ENCODE measurements around the gene TELO2.

The TELO2 gene

DNA sequence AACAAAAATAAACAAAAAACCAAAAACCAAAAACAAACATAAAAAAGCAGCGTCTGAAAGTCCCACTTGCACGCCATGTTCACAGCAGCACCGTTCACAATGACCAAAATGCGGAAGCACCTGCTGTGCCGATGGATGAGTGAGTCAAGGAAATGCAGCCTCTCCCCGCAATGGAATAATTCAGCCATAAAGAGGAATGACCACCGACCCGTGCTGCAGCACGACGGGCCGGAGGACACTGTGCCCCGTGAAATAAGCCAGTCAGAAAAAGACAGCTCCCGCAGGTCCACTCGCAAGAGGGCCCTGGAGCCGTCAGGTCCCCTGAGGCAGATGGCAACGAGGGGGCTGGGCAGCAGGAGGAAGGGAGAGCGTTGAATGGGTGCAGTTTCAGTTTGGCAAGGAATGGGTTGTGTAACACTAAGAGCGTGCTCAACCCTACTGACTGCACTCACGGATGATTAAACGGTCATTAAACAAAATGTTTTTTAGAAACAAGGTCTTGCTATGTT lies 23.4 kb upstream of the TELO2 start:
- no peak overlapping the region for H3K27ac ChIP-seq
- no peak overlapping the region for H3K4me3 ChIP-seq
- H3K9me3 ChIP-seq: no peaks in the 10 kb centered on the region
- peaks cover 0 to 19% (median 0%) of the 10 kb centered on the region in 3 donors for H3K36me3 ChIP-seq
- H3K27me3 ChIP-seq: no peaks in the 10 kb centered on the region
- no peak for DNase-seq
- TF ChIP-seq CTCF (IDR thresholded peaks at IDR 0.05): no peak
- peaks cover 0 to 26% (median 14%) of the 10 kb centered on the region in 4 donors for H3K4me1 ChIP-seq
- intact Hi-C loops (cut with DNase I; ENCODE audit: low total_unique reads): loop anchor here (10.0 kb wide), 1 partner anchor 45 kb away; the partner anchor contains the start of gene UQCC4

DNA sequence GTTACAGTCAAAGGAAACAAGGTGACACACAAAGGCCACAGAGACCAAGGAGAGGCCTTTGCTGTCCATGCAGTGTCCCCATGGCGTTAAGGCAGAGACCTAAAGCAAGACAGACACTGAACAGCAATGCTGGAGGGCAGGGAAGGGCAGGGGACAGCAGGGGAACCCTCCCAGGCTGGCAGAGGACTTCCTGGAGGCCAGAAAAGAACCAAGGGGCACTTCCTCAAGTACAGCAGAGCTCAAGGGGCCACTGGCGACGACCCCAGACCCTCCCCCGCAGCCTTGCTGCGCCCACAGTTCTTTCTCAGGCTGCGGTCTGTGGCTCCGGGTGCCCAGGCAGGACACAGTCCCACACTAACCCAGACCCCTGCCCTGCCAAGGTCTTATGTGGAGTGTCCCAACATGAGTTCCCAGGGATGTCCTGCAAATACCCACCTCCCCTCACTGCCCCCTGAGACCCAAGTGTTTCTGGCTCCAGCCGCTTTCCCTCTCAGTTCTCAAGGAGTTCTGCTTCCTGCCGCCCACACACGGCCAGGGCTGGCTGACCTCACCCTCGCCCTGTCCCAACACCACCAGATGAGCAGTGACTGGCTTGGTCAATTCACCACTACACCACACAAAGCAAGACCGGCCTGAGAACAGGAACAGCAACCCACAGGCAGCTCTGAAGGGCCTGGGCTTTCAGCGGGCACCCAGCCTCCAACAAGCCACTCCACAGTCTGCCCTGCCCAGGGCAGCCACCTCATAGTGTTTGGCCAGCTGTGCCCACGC lies 22.5 kb upstream of the TELO2 start:
- H3K27me3 ChIP-seq: no peaks in the 10 kb centered on the region
- no peak for TF ChIP-seq CTCF (IDR thresholded peaks at IDR 0.05)
- H3K9me3 ChIP-seq: no peaks in the 10 kb centered on the region
- H3K27ac ChIP-seq: no peak overlapping the region
- H3K4me3 ChIP-seq: no peak overlapping the region
- peaks cover 0 to 12% (median 0%) of the 10 kb centered on the region in 3 donors for H3K36me3 ChIP-seq
- H3K4me1 ChIP-seq: peaks cover 0 to 30% (median 18%) of the 10 kb centered on the region in 4 donors
- DNase-seq: no peak
- intact Hi-C loops (cut with DNase I; ENCODE audit: low total_unique reads): loop anchor here (10.0 kb wide), 1 partner anchor 46 kb away; the partner anchor contains the start of gene UQCC4

GRCh38 chr16:1471569-1472194 lies 21.5 kb upstream of the TELO2 start:
- intact Hi-C loops (cut with DNase I; ENCODE audit: low total_unique reads): loop anchor here (10.0 kb wide), 1 partner anchor 47 kb away; the partner anchor contains the start of gene UQCC4
- Histone ChIP-seq H3K4me1 (peaks cover 0 to 33% (median 20%) of the 10 kb centered on the region in 4 donors), H3K27me3 (no peaks in the 10 kb centered on the region), H3K36me3 (peaks cover 0 to 7% (median 0%) of the 10 kb centered on the region in 3 donors), H3K27ac (no peak overlapping the region), H3K9me3 (no peaks in the 10 kb centered on the region), H3K4me3 (no peak overlapping the region)
- TF ChIP-seq CTCF (IDR thresholded peaks at IDR 0.05): no peak
- DNase-seq: no peak

DNA sequence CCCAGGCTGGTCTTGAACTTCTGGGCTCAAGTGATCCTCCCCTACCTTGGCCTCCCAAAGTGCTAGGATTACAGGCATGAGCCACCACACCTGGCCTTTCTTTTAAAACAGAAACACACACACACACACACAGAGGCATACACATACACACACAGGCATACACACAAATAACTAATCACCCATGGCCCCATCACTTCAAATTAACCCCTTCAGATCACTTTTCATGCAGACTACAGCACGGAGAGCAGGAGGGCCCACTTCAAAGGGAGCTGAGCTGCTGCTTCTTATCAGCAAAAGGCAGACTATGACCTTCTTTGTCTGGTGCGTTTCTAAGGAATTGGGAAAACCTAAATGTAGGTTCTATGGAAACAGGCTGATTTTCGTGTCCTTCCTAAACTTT lies 20.2 kb upstream of the TELO2 start:
- no peak for TF ChIP-seq CTCF (IDR thresholded peaks at IDR 0.05)
- intact Hi-C loops (cut with DNase I; ENCODE audit: low total_unique reads): loop anchor here (10.0 kb wide), 1 partner anchor 48 kb away; the partner anchor contains the start of gene UQCC4
- Histone ChIP-seq H3K36me3 (peaks cover 0 to 7% (median 0%) of the 10 kb centered on the region in 3 donors), H3K27ac (no peak overlapping the region), H3K4me1 (peaks cover 0 to 33% (median 20%) of the 10 kb centered on the region in 4 donors), H3K9me3 (no peaks in the 10 kb centered on the region), H3K4me3 (no peak overlapping the region), H3K27me3 (no peaks in the 10 kb centered on the region)
- DNase-seq: no peak

GRCh38 chr16:1474082-1474795 lies 18.9 kb upstream of the TELO2 start:
- no peaks in the 10 kb centered on the region for H3K9me3 ChIP-seq
- no peak for DNase-seq
- TF ChIP-seq CTCF (IDR thresholded peaks at IDR 0.05): no peak
- no peaks in the 10 kb centered on the region for H3K27me3 ChIP-seq
- H3K27ac ChIP-seq: peak overlapping the region; percentile 85 to 88
- H3K4me1 ChIP-seq: peaks cover 0 to 33% (median 20%) of the 10 kb centered on the region in 4 donors
- peaks cover 0 to 7% (median 0%) of the 10 kb centered on the region in 3 donors for H3K36me3 ChIP-seq
- intact Hi-C loops (cut with DNase I; ENCODE audit: low total_unique reads): loop anchor here (10.0 kb wide), 1 partner anchor 49 kb away; the partner anchor contains the start of gene UQCC4
- H3K4me3 ChIP-seq: peak overlapping the region; percentile 79 to 95
